Cerebellar nuclear complex (tissue), 1 donor: Measurements from ENCODE around the gene BAIAP2.

Experiments used
- DNase-seq, 2 experiments: peaks; one replicate each; lab custom pipeline; 2025; lab: John Stamatoyannopoulos, UW

BAIAP2 gene

DNA sequence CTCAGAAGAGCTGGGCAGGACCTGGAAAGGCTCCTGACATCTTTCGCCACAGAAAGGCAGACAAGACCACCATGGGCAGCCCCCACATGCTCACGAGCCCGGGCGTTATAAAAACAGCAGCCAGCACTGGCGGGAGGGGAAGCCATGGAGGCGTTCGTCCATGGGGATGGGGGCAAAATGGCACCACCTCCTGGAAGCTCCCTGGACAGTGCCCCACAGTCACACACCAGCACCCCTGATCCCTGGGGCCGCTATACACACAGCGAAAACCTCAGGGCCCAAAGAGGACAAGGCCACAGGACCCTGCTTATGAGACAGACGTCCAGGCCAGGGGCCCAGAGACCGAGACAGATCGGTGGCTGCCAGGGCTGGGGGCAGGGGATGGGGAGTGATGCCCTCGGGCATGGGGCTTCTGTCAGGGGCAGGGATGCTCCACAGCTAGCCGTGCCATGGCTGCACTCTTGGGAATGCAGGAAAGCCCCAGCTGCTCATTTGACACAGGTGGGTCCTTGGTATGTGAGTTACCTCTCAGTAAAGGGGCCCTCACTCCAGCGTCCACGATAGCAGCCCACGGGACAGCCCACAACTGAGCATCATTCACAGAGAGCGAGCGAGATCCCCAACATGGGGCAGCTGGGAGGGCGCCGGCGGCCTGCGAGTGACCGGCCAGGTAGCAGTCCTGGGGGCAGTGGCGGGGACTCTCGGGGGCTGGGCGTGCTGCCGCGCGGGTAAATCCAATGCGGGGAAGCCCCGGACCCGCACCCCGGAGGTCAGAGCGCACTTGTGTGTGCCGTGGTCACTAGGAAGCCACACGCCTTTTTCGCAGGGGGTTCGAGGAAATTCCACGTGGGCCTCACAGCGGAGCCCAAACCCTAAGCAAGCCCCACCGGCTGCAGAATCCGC, 124.0 kb downstream of the BAIAP2 start:
- DNase-seq = no peak

GRCh38 chr17:81159611-81160265, 124.8 kb downstream of the BAIAP2 start:
- no peak for DNase-seq

GRCh38 chr17:81160306-81160705, 125.4 kb downstream of the BAIAP2 start:
- DNase-seq = no peak

- no peak for DNase-seq
Measured at GRCh38 chr17:81160747-81161453, 125.9 kb downstream of the BAIAP2 start.

DNA sequence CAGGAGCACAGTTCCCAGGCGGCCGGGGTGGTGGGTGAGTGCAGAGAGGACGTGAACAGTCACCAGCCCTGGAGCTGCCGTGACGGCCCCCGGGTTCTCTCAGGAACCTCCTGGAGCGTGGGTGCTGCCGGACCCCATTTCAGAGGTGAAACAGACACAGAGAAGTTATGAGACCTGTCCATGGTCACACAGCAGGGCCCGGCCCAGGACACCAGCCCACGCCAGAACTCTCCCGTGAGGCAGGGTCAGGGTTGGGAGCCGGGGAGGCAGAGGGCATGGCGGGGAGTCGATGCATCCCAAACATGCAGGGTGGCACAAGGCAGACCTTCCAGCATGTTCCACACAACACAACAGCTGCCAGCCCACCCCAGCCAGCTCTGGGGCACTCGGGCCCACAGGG, 126.6 kb downstream of the BAIAP2 start:
- DNase-seq = no peak

DNA sequence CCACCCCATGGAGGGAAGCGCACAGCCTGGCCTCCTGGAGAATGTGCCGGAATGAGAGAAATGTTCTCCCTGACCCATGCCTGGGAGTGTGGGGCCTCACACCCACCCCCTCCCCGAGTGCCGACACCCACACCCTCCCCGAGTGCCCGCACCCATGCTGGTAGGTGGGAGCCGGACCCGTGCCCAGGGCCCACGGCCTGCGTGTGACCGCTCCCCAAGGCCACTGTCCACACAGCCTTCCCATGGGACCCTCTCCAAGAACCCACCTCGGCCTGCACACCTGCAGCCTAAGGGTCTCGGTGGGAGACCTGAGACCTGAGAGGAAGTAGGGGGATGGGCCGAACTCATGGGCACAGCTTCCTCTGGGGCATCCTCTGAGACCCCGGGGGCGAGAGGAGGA, 127.0 kb downstream of the BAIAP2 start:
- DNase-seq = no peak

DNA sequence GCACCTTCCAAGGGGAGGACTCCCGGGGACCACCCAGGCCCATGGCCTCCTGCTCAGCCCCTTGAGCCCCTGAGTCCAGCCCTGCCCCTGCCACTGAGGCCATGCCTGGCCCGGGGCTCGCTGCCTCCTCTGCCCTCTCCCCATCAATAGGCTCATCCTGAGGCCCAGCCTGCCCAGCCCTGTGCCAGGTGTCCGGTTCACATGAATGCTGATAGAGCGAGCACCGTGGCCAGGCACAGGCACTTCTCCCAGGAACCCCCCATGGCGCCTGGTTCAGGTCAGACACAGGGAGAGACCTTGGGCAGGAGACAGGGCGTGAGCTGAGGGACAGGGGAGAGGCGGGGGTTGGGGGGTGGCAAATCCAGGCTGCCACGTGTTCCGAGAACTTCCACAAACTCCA, 127.5 kb downstream of the BAIAP2 start:
- DNase-seq = no peak

- DNase-seq = no peak
Measured at GRCh38 chr17:81163051-81163695, 128.2 kb downstream of the BAIAP2 start.

DNA sequence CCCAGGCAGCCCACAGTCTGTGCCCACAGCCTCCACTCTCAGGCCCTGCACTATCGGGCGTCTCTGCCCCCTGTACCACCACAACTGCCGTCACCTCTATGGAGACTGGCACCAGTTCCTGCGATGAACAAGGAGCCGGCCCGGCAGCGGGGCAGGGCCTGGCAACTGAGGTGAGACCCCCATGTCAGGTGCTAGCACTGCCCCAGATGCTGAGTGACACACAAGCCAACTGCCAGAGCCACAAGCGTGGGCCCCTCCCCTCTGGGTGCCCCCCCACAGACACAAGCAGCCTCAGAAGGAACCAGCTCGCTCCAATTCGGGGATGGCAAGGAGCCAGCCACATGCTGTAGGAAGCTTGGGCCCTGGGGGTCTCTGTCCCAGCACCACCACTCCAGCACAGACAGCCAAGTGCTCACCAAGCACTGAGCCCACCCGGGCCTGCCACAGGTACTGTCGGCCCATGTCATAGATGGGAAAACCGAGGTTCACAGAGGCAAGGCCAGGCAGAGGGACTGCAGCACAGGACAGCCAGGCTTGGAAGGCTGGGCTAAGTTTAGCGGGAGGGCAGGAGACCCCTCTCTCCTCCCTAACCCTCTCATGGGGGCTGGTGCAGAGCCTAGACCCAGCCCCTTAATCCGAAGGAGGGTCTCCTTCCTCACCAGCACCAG, 128.9 kb downstream of the BAIAP2 start:
- DNase-seq = no peak

DNA sequence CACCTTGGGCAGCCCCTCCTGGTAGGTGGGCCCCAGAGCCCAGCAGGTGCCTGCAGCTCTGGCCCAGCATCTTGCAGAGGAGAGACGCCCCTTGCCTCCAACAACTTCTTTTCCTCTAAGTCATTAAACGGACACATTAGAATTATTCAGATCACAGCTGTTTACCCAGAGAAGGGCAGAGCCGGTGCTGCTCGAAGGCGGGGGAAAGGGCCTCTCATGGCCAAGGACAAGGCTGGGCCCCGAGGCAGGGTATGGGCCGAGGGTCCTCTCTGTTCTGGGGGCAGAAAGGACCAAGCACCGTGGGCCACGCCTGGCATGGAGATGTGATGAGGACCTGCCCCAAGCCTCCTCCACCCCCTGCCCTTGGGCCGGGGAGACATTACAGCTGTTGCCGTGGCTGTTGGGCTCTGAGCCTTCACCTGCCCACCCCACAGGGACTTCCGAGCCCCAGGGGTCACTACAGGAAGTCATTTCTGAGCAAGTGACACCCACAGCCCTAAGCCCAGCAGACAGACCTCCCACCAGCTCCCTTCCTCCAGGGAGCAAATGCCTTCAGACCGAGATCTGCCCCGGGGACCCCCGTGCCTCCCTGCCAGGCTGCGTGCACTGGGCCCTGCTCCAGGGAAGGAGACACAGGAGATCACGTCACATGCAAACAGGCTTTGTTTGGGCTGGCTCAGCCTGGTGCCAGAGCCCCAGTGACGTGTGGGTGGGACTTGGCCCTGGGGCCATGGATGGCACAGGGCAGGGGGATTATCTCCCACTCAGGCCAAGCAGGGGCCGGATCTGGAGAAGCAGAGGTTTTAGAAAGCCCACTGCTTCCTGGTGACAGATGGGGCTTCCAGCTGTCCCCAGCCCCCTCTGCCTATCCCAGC, 129.7 kb downstream of the BAIAP2 start:
- DNase-seq = no peak

DNA sequence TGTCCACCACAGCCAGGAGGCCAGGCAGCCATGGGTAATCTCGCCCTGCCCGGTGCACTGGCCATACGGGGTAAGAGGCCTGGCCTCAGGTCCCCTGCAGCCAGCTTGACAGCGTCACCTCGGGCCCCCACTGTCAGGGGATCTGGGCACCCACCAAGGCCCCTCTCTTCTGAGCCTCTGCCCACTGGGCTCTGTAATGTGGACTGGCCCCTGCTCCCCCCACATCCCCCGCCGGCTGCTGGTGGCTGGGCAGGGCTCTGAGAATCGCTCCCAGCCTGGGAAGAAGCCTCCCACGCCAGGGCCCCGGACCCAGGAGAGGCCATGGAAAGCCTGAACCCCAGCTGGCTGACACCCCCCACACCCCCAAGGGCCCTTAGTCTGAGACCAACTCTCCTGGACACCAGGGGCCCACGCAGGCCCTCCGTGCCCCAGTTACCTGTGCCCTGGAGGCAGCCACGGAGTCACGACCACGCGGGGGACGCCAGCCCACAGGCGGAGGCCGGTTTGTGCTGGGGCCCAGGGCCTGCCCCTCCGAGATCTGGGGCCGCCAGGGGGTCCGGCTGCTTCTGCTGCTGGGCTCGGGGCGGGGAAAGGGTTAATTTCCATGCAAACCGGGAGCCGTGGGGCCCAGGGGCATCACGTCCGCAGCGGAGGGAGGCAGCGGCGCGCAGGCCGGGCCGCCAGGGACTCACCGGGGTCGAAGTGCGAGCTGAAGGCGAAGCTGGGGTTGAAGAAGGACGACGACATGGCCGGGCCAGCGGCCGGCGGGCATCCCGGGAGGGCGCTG, 130.5 kb downstream of the BAIAP2 start, which contains the start of gene PVALEF:
PVALEF (plus strand) TSS at position 262 of the 787 bp plus-strand sequence. CDS start 15,720 bp downstream, outside the sequence.
- no peak for DNase-seq

DNA sequence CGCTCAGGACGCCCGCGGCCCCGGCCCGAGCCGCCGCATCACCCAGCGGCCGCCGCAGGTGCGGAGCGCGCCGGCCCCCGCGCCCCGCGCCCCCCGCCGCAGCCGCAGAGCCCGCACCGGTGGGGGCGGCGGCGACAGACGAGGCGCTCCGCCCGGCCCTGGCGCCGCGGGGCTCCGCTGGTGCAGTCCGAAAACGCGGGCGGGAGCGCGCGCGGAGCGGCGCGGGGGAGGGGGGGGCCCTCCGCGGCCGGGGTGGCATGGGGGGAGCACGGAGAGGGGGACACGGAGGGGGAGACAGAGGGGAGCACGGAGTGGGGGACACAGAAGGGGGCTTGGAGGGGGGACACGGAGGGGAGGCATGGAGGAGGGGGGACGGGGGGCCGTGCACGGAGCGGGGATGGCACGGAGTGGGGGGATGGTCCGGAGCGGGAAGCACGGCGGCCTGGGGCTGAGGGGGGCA, 131.1 kb downstream of the BAIAP2 start, which contains the start of gene AATK:
AATK (minus strand) TSS at position 189 of the 460 bp plus-strand sequence. CDS start 229 bp downstream, outside the sequence.
- no peak for DNase-seq
